Esophagus squamous epithelium (tissue), 5 donors: ENCODE measurements around the gene IARS1. TPM values are rescaled to one million over a fixed set of nuclear protein-coding genes. Genes with fewer than 3 reads are reported as not detected.

ENCODE experiments used
- DNase-seq: peaks from one replicate; lab custom pipeline; 2025; lab: John Stamatoyannopoulos, UW
- H3K27ac ChIP-seq, 4 donors: fragments of 200-600 bp; sonication (generic); one replicate each; pipeline ENCODE4 v1.5.1; 2016 to 2019; ENCODE audit warnings: mild to moderate bottlenecking in 1 of 4
- H3K27me3 ChIP-seq, 4 donors: fragments of 200-600 bp; sonication (generic); 1 replicate in 3 of 4; 2 replicates in 1 of 4; pipeline versions ENCODE4 v1.5.1 to v1.6.0; 2017 to 2021; ENCODE audit warnings: antibody characterized with exemption in 1 of 4
- H3K36me3 ChIP-seq, 3 donors: fragments of 200-600 bp; sonication (generic); one replicate each; pipeline ENCODE4 v1.5.1; 2016 to 2019
- H3K4me1 ChIP-seq, 3 donors: fragments of 200-600 bp; sonication (generic); one replicate each; pipeline ENCODE4 v1.5.1; 2017 to 2019
- H3K4me3 ChIP-seq, 4 donors: fragments of 200-600 bp; sonication (generic); 1 replicate in 3 of 4; 2 replicates in 1 of 4; pipeline ENCODE4 v1.5.1; 2016 to 2019; ENCODE audit warnings: mild to moderate bottlenecking in 2 of 4, moderate library complexity in 1 of 4
- H3K9me3 ChIP-seq, 3 donors: fragments of 200-600 bp; sonication (generic); one replicate each; pipeline ENCODE4 v1.5.1; 2016 to 2019
- POLR2A ChIP-seq, 4 donors: fragments of 450-650 bp; IDR thresholded peaks; one replicate each; pipeline ENCODE4 v1.6.1; 2017; ENCODE audit warnings: antibody characterized with exemption in 4 of 4, mild to moderate bottlenecking in 4 of 4, moderate library complexity in 3 of 4
- WGBS, 2 donors: methylation state at CpG; one replicate each; pipeline ENCODE4 v1.1.5; 2018; 5-methylcytosine and 5-hydroxymethylcytosine counted together
- intact Hi-C: fragments of 100-400 bp; cut with DNase I; formaldehyde crosslinking; loops from one replicate; pipeline ENCODE4 v1.15.0; 2022
- small RNA-seq, 4 donors: library from RNA; depleted of rRNA; stranded (forward); fragments of <200 nt; gene quantifications; one replicate each; pipeline ENCODE3, GENCODE V24; 2016
- total RNA-seq, 4 donors: library from RNA; depleted of rRNA; stranded (reverse); fragments of >200 nt; gene quantifications; one replicate each; pipeline ENCODE4 v1.1.0, GENCODE V29; 2016
- TF ChIP-seq, protein P1 (sequence below), 6 experiments: fragments of 450-650 bp in 4 of 6; fragments of 200-600 bp in 2 of 6; sonication (generic) in 2 of 6; IDR thresholded peaks; one replicate each; pipeline ENCODE4 v1.5.1; 2016 to 2019; ENCODE audit warnings: antibody characterized with exemption in 6 of 6, mild to moderate bottlenecking in 4 of 6, moderate library complexity in 4 of 6
- donor health status: DM: yes; HTN: yes; CAD: no.

Gene IARS1
- total RNA-seq, 4 donors from 2014 or later = 56.8 to 136 (median 91.2) TPM

DNA sequence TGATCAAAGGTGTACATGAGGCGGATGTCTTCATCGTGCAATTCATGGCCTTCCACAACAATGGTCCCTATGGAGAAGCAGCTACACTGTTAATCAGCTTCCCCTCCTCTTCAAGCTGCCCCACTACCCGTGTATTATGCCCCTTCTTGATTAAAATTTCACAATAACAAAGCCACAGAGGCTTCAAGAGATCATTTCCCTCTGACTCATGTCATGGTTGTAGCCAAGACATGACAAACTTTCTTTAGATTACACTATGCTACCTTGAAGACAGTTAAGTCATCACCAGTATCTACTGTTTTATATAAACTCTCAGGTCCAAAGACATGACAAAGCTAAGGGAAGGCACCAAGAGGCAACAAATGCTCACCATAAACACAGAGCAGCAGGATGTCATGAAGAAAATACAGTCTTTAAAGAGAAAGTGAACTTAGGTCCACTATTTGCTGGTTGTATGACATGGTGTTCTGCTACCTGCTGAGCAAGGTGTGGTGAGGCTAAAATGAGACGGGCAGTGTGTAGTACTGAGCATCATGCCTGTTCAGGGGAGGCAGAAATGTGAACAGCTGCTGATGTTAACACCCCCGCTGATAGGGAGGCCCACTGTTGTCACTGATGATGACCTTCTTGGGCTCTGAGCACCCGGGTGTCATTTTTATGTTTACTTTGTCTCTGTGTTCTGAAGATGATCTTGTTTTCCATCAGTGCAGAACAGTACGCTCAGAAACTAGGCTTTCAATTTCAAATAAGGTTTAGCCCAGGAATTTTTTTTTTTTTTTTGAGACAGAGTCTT, 48.3 kb downstream of the IARS1 start:
- WGBS, 2 donors = 82% methylated on average over 7 of the region's 7 CpGs
- Histone ChIP-seq H3K4me3 (no peak overlapping the region), H3K27ac (no peak overlapping the region), H3K9me3 (no peaks in the 10 kb centered on the region), H3K4me1 (no peaks in the 10 kb centered on the region), H3K27me3 (no peaks in the 10 kb centered on the region), H3K36me3 (peaks cover 4 to 100% (median 81%) of the 10 kb centered on the region in 3 donors)
- TF ChIP-seq POLR2A (IDR thresholded peaks at IDR 0.05) = no peak
- TF ChIP-seq, protein P1, sequence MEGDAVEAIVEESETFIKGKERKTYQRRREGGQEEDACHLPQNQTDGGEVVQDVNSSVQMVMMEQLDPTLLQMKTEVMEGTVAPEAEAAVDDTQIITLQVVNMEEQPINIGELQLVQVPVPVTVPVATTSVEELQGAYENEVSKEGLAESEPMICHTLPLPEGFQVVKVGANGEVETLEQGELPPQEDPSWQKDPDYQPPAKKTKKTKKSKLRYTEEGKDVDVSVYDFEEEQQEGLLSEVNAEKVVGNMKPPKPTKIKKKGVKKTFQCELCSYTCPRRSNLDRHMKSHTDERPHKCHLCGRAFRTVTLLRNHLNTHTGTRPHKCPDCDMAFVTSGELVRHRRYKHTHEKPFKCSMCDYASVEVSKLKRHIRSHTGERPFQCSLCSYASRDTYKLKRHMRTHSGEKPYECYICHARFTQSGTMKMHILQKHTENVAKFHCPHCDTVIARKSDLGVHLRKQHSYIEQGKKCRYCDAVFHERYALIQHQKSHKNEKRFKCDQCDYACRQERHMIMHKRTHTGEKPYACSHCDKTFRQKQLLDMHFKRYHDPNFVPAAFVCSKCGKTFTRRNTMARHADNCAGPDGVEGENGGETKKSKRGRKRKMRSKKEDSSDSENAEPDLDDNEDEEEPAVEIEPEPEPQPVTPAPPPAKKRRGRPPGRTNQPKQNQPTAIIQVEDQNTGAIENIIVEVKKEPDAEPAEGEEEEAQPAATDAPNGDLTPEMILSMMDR (IDR thresholded peaks at IDR 0.05) = no peak
- DNase-seq = no peak
- intact Hi-C loops = no loop called here

Small RNA genes lying within 50 kb of the gene (small RNA-seq; reads per million reads assigned to genes)
- gene MIR3651 (0 reads per million in 4 donors), gene SNORA84 (0 to 3.3 (median 0.68) reads per million in 4 donors)

Other genes starting within 250 kb of the IARS1 start
- 100 to 1,000 TPM in 1 of 4 donors, 10 to 100 TPM in 3; 91.4 to 107 (median 96.5) TPM for gene SPTLC1, start 178.3 kb downstream of the IARS1 start, total RNA-seq
- gene NOL8, start 31.7 kb upstream of the IARS1 start, total RNA-seq = 10 to 100 TPM; 20.7 to 52.3 (median 37.2) TPM
- 10 to 100 TPM in 1 of 4 donors, 1 to 10 TPM in 3; 6.0 to 10.7 (median 7.5) TPM for gene CENPP, start 32.3 kb upstream of the IARS1 start, total RNA-seq
- gene OGN, start 110.9 kb upstream of the IARS1 start, total RNA-seq = 10 to 100 TPM in 1 of 4 donors, 1 to 10 TPM in 2, under 1 TPM in 1; 0.76 to 23.3 (median 3.1) TPM
- gene OMD, start 130.8 kb upstream of the IARS1 start, total RNA-seq = 10 to 100 TPM in 1 of 4 donors, 1 to 10 TPM in 2, under 1 TPM in 1; 0.11 to 21.9 (median 2.4) TPM
- 1 to 10 TPM in 2 of 4 donors, under 1 TPM in 2; 0.34 to 7.4 (median 1.8) TPM for gene ASPN, start 188.8 kb upstream of the IARS1 start, total RNA-seq
- gene ECM2, start 242.3 kb upstream of the IARS1 start, total RNA-seq = 10 to 100 TPM in 1 of 4 donors, 1 to 10 TPM in 2, under 1 TPM in 1; 0.57 to 13.1 (median 3.5) TPM